ENCODE results near the gene SLC25A21.

SLC25A21 gene

GRCh38 chr14:36938678-36939077 lies 233.7 kb downstream of the SLC25A21 start:
- no peaks in the 10 kb centered on the region for H3K79me2 ChIP-seq (ENCODE audit: low read length)
- no peaks in the 10 kb centered on the region for H3K27me3 ChIP-seq (replicated peaks; ENCODE audit: insufficient read depth, low read length)

GRCh38 chr14:36935976-36936678 lies 236.3 kb downstream of the SLC25A21 start:
- no peaks in the 10 kb centered on the region for H3K27me3 ChIP-seq (replicated peaks; ENCODE audit: insufficient read depth, low read length)
- no peaks in the 10 kb centered on the region for H3K79me2 ChIP-seq (ENCODE audit: low read length)
- H3K4me1 ChIP-seq (ENCODE audit: low read length), result no peaks in the 10 kb centered on the region
- H3K27ac ChIP-seq (ENCODE audit: low read length), result no peak overlapping the region
- H3K4me3 ChIP-seq (ENCODE audit: low read length), result no peak overlapping the region
- no peak overlapping the region for H2AFZ ChIP-seq (ENCODE audit: low read length)
- no peak for DNase-seq
- no peaks in the 10 kb centered on the region for H3K36me3 ChIP-seq (replicated peaks; ENCODE audit: insufficient read depth, low read length)
- H4K20me1 ChIP-seq (ENCODE audit: insufficient read depth, low read length), result no peaks in the 10 kb centered on the region
- H3K9ac ChIP-seq (ENCODE audit: low read length), result no peak overlapping the region
- no peak overlapping the region for H3K4me2 ChIP-seq (ENCODE audit: low read depth, low read length)
- no peaks in the 10 kb centered on the region for H3K9me2 ChIP-seq (replicated peaks; ENCODE audit: insufficient read depth, low read length)
- TF ChIP-seq CTCF (IDR thresholded peaks at IDR 0.05; ENCODE audit: low read length), result no peak
- TF ChIP-seq EZH2 (optimal IDR thresholded peaks at IDR 0.05; ENCODE audit: low read depth, low read length), result no peak
- TF ChIP-seq EZH2phosphoT487 (IDR thresholded peaks at IDR 0.05; ENCODE audit: low read length), result no peak
- no peaks in the 10 kb centered on the region for H3F3A ChIP-seq (ENCODE audit: insufficient read depth, low read length)
- H3K9me3 ChIP-seq (replicated peaks; ENCODE audit: insufficient read depth, low read length), result no peaks in the 10 kb centered on the region

More at GRCh38 chr14:36938678-36939077, 233.7 kb downstream of the SLC25A21 start:
- H3K9me2 ChIP-seq (replicated peaks; ENCODE audit: insufficient read depth, low read length), result no peaks in the 10 kb centered on the region
- no peaks in the 10 kb centered on the region for H3K36me3 ChIP-seq (replicated peaks; ENCODE audit: insufficient read depth, low read length)
- H3K27ac ChIP-seq (ENCODE audit: low read length), result no peak overlapping the region
- no peaks in the 10 kb centered on the region for H3K9me3 ChIP-seq (replicated peaks; ENCODE audit: insufficient read depth, low read length)
- no peak overlapping the region for H2AFZ ChIP-seq (ENCODE audit: low read length)
- no peaks in the 10 kb centered on the region for H3F3A ChIP-seq (ENCODE audit: insufficient read depth, low read length)
- H3K4me1 ChIP-seq (ENCODE audit: low read length), result no peaks in the 10 kb centered on the region
- H3K4me2 ChIP-seq (ENCODE audit: low read depth, low read length), result no peak overlapping the region
- H4K20me1 ChIP-seq (ENCODE audit: insufficient read depth, low read length), result no peaks in the 10 kb centered on the region
- TF ChIP-seq EZH2 (optimal IDR thresholded peaks at IDR 0.05; ENCODE audit: low read depth, low read length), result no peak
- no peak for TF ChIP-seq EZH2phosphoT487 (IDR thresholded peaks at IDR 0.05; ENCODE audit: low read length)
- no peak for TF ChIP-seq CTCF (IDR thresholded peaks at IDR 0.05; ENCODE audit: low read length)
- H3K9ac ChIP-seq (ENCODE audit: low read length), result no peak overlapping the region
- H3K4me3 ChIP-seq (ENCODE audit: low read length), result no peak overlapping the region
- DNase-seq, result no peak

DNA sequence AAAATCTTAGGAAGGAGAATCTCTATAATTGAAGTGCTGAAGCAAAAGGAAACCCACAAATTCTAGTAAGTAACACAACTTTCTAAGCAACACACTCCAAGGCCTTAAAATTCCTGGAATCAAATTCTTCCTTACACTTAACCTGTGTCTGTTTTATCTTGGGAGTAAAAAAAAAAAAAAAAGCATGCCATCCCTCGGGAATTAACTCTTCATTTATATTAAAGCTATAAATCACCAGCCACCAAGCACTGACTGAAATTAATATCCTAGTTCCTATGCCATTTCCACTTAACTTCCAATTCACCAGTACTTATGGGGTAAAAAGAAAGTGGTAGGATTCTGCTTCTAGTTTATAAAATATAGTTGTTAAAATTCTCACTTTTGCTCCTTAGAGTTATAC lies 238.1 kb downstream of the SLC25A21 start:
- no peaks in the 10 kb centered on the region for H3K9me3 ChIP-seq (replicated peaks; ENCODE audit: insufficient read depth, low read length)
- H4K20me1 ChIP-seq (ENCODE audit: insufficient read depth, low read length), result no peaks in the 10 kb centered on the region
- H3K9me2 ChIP-seq (replicated peaks; ENCODE audit: insufficient read depth, low read length), result no peaks in the 10 kb centered on the region
- no peaks in the 10 kb centered on the region for H3K4me1 ChIP-seq (ENCODE audit: low read length)
- TF ChIP-seq CTCF (IDR thresholded peaks at IDR 0.05; ENCODE audit: low read length) (no peak), EZH2phosphoT487 (IDR thresholded peaks at IDR 0.05; ENCODE audit: low read length) (no peak), EZH2 (optimal IDR thresholded peaks at IDR 0.05; ENCODE audit: low read depth, low read length) (no peak)
- H3K4me2 ChIP-seq (ENCODE audit: low read depth, low read length), result no peak overlapping the region
- no peaks in the 10 kb centered on the region for H3K36me3 ChIP-seq (replicated peaks; ENCODE audit: insufficient read depth, low read length)
- no peak overlapping the region for H2AFZ ChIP-seq (ENCODE audit: low read length)
- no peaks in the 10 kb centered on the region for H3K79me2 ChIP-seq (ENCODE audit: low read length)
- no peak for DNase-seq
- H3K27ac ChIP-seq (ENCODE audit: low read length), result no peak overlapping the region
- H3K9ac ChIP-seq (ENCODE audit: low read length), result no peak overlapping the region
- no peak overlapping the region for H3K4me3 ChIP-seq (ENCODE audit: low read length)
- H3F3A ChIP-seq (ENCODE audit: insufficient read depth, low read length), result no peaks in the 10 kb centered on the region
- H3K27me3 ChIP-seq (replicated peaks; ENCODE audit: insufficient read depth, low read length), result no peaks in the 10 kb centered on the region

Data from MM.1S (cell line).